HPDE6-E6E7 (cell line): ENCODE data around the gene CTIF.

Experiments used
- DNase-seq: peaks from one replicate; pipeline ENCODE4 v3.0.0; 2011; ENCODE audit warnings: missing footprints; ENCODE audit errors: extremely low spot score

CTIF gene

GRCh38 chr18:48680339-48681250, 141.8 kb downstream of the CTIF start:
- no peak for DNase-seq

GRCh38 chr18:48682768-48683167, 143.9 kb downstream of the CTIF start:
- no peak for DNase-seq

GRCh38 chr18:48683197-48683596, 144.4 kb downstream of the CTIF start:
- DNase-seq, result no peak

GRCh38 chr18:48683661-48684060, 144.8 kb downstream of the CTIF start:
- DNase-seq, result no peak

- no peak for DNase-seq
These were observed 148.7 kb downstream of the CTIF start for GRCh38 chr18:48687346-48688042.

GRCh38 chr18:48688961-48689360, 150.1 kb downstream of the CTIF start:
- no peak for DNase-seq

- no peak for DNase-seq
These were observed 150.7 kb downstream of the CTIF start for GRCh38 chr18:48689548-48689947.

GRCh38 chr18:48690494-48690893, 151.7 kb downstream of the CTIF start:
- DNase-seq, result no peak

GRCh38 chr18:48693006-48693405, 154.2 kb downstream of the CTIF start:
- no peak for DNase-seq

GRCh38 chr18:48693625-48694262, 154.9 kb downstream of the CTIF start:
- no peak for DNase-seq

GRCh38 chr18:48694295-48694694, 155.5 kb downstream of the CTIF start:
- no peak for DNase-seq

GRCh38 chr18:48695671-48696070, 156.8 kb downstream of the CTIF start:
- no peak for DNase-seq

- DNase-seq, result no peak
These were observed 157.4 kb downstream of the CTIF start for GRCh38 chr18:48696218-48696617.

GRCh38 chr18:48697441-48697840, 158.6 kb downstream of the CTIF start:
- no peak for DNase-seq

- no peak for DNase-seq
These were observed 159.9 kb downstream of the CTIF start for GRCh38 chr18:48698707-48699106.

GRCh38 chr18:48699761-48700160, 160.9 kb downstream of the CTIF start:
- DNase-seq, result no peak

- no peak for DNase-seq
These were observed 161.6 kb downstream of the CTIF start for GRCh38 chr18:48700446-48700845.

GRCh38 chr18:48702346-48703027, 163.7 kb downstream of the CTIF start:
- no peak for DNase-seq

- no peak for DNase-seq
These were observed 164.2 kb downstream of the CTIF start for GRCh38 chr18:48703028-48703386.

- DNase-seq, result no peak
These were observed 164.6 kb downstream of the CTIF start for GRCh38 chr18:48703418-48703817.

GRCh38 chr18:48705043-48705442, 166.2 kb downstream of the CTIF start:
- DNase-seq, result no peak

GRCh38 chr18:48705531-48705930, 166.7 kb downstream of the CTIF start:
- no peak for DNase-seq
